H1 (cell line): ENCODE results near the gene TLCD2. TPM values are rescaled to one million over a fixed set of nuclear protein-coding genes. Genes with fewer than 3 reads are reported as not detected.
A peak's percentile ranks its signal among the peaks of the same experiment; 100 is the strongest.

Experiments
- CTCF ChIA-PET: fragments of 300-600 bp; sonication (Branson Sonifier 250); formaldehyde crosslinking; loops from one replicate; lab custom pipeline; 2021; ENCODE audit not compliant: partially characterized antibody; lab: Charles Lee
- POLR2A ChIA-PET: fragments of 300-600 bp; sonication (Branson Sonifier 250); formaldehyde crosslinking; loops from one replicate; lab custom pipeline; 2021; ENCODE audit warnings: inconsistent platforms; ENCODE audit not compliant: partially characterized antibody; lab: Charles Lee
- DNase-seq, 2 experiments: peaks; one replicate each; pipeline versions ENCODE4 v3.0.0 to v3.0.0-alpha.2; 2010 to 2022; ENCODE audit warnings: low spot score in 2 of 2, low read depth in 1 of 2, mixed read lengths in 1 of 2
- FAIRE-seq: peaks from 2 replicates; lab custom pipeline; 2011; peaks lifted over from hg19 to GRCh38; lab: Jason Lieb, UNC
- H2AFZ ChIP-seq: 2 replicates; pipeline ENCODE4 v1.8.1; 2012; ENCODE audit warnings: low read length, inconsistent platforms
- H2AK5ac ChIP-seq: 2 replicates; pipeline ENCODE4 v1.6.1; 2013; ENCODE audit warnings: low read depth, low read length
- H2BK120ac ChIP-seq: replicated peaks from 2 replicates; pipeline ENCODE3; 2013; ENCODE audit warnings: low read depth, low read length, inconsistent platforms
- H2BK12ac ChIP-seq: 2 replicates; pipeline ENCODE4 v1.6.1; 2013; ENCODE audit warnings: low read depth, low read length
- H2BK15ac ChIP-seq: 2 replicates; pipeline ENCODE4 v1.6.1; 2013; ENCODE audit warnings: low read length
- H2BK20ac ChIP-seq: 2 replicates; pipeline ENCODE4 v1.6.1; 2013; ENCODE audit warnings: low read length
- H2BK5ac ChIP-seq: 2 replicates; pipeline ENCODE4 v1.6.1; 2013; ENCODE audit warnings: low read depth, low read length
- H3K14ac ChIP-seq: 2 replicates; pipeline ENCODE4 v1.6.1; 2013; ENCODE audit warnings: inconsistent platforms; ENCODE audit not compliant: insufficient read length
- H3K18ac ChIP-seq: 2 replicates; pipeline ENCODE4 v1.6.1; 2013; ENCODE audit warnings: low read length; ENCODE audit errors: extremely low read depth
- H3K23ac ChIP-seq: 2 replicates; pipeline ENCODE4 v1.6.1; 2013; ENCODE audit warnings: inconsistent platforms; ENCODE audit not compliant: insufficient read length
- H3K23me2 ChIP-seq: 2 replicates; pipeline ENCODE4 v1.6.1; 2013; ENCODE audit warnings: low read depth, low read length
- H3K27ac ChIP-seq: 2 replicates; pipeline ENCODE4 v1.6.1; 2011; ENCODE audit warnings: low read depth, low read length, inconsistent platforms
- H3K27me3 ChIP-seq, 4 experiments: replicated peaks in 1 of 4; 1 replicate in 1 of 4; 2 replicates in 3 of 4; pipeline versions ENCODE4 v1.6.1 to v1.8.1; 2011 to 2013; ENCODE audit warnings: low read length in 3 of 4, mild to moderate bottlenecking in 3 of 4, inconsistent platforms in 2 of 4, mixed read lengths in 2 of 4, moderate library complexity in 1 of 4; ENCODE audit not compliant: control insufficient read depth in 3 of 4, insufficient read depth in 3 of 4; ENCODE audit errors: extremely low read depth in 1 of 4
- H3K36me3 ChIP-seq, 4 experiments: 2 replicates each; pipeline versions ENCODE4 v1.6.1 to v1.8.1; 2011 to 2013; ENCODE audit warnings: mild to moderate bottlenecking in 4 of 4, low read length in 3 of 4, moderate library complexity in 2 of 4, control low read depth in 1 of 4, inconsistent platforms in 1 of 4; ENCODE audit not compliant: insufficient read depth in 4 of 4, control insufficient read depth in 2 of 4
- H3K4ac ChIP-seq: replicated peaks from 2 replicates; pipeline ENCODE3; 2013; ENCODE audit warnings: low read length, low read depth, mixed read lengths, inconsistent platforms; ENCODE audit not compliant: insufficient read length
- H3K4me1 ChIP-seq, 4 experiments: replicated peaks in 1 of 4; 1 replicate in 1 of 4; 2 replicates in 3 of 4; pipeline versions ENCODE4 v1.6.1 to v1.8.1; 2011 to 2013; ENCODE audit warnings: low read length in 3 of 4, inconsistent platforms in 2 of 4, mixed read lengths in 1 of 4; ENCODE audit not compliant: insufficient read depth in 4 of 4, control insufficient read depth in 3 of 4
- H3K4me2 ChIP-seq, 2 experiments: 2 replicates each; pipeline versions ENCODE4 v1.6.1 to v1.8.1; 2011 to 2013; ENCODE audit warnings: low read depth in 2 of 2, low read length in 2 of 2, control low read depth in 1 of 2, inconsistent platforms in 1 of 2, mild to moderate bottlenecking in 1 of 2; ENCODE audit not compliant: insufficient read depth in 1 of 2
- H3K4me3 ChIP-seq, 4 experiments: fragments of 200-600, 300-600 bp in 1 of 4; sonication (generic), shearing (Covaris generic), sonication (Bioruptor Twin) in 1 of 4; 2 replicates each; pipeline versions ENCODE4 v1.5.1 to v1.8.1; 2011 to 2016; ENCODE audit warnings: low read length in 4 of 4, low read depth in 3 of 4, control low read depth in 2 of 4, inconsistent platforms in 2 of 4, mild to moderate bottlenecking in 2 of 4, mixed read lengths in 1 of 4, moderate library complexity in 1 of 4; ENCODE audit not compliant: insufficient read depth in 2 of 4; ENCODE audit errors: extremely low read depth in 1 of 4
- H3K56ac ChIP-seq: replicated peaks from 2 replicates; pipeline ENCODE3; 2013; ENCODE audit warnings: low read depth, mild to moderate bottlenecking, mixed read lengths, low read length, inconsistent platforms; ENCODE audit not compliant: insufficient read length
- H3K79me1 ChIP-seq: 2 replicates; pipeline ENCODE4 v1.6.1; 2013; ENCODE audit warnings: low read depth, low read length, control low read depth
- H3K79me2 ChIP-seq, 2 experiments: 2 replicates each; pipeline versions ENCODE4 v1.6.1 to v1.8.1; 2012 to 2013; ENCODE audit warnings: low read length in 2 of 2, mild to moderate bottlenecking in 2 of 2, inconsistent platforms in 1 of 2; ENCODE audit not compliant: insufficient read depth in 2 of 2, control insufficient read depth in 1 of 2
- H3K9ac ChIP-seq, 4 experiments: replicated peaks in 1 of 4; 1 replicate in 1 of 4; 2 replicates in 3 of 4; pipeline versions ENCODE4 v1.6.1 to v1.8.1; 2011 to 2013; ENCODE audit warnings: low read depth in 3 of 4, low read length in 3 of 4, control low read depth in 2 of 4, mild to moderate bottlenecking in 2 of 4, moderate library complexity in 2 of 4, inconsistent platforms in 1 of 4; ENCODE audit errors: extremely low read depth in 1 of 4
- H3K9me3 ChIP-seq, 2 experiments: 2 replicates each; pipeline versions ENCODE4 v1.6.1 to v1.8.1; 2012 to 2013; ENCODE audit warnings: mild to moderate bottlenecking in 2 of 2, moderate library complexity in 2 of 2, control low read depth in 1 of 2, inconsistent platforms in 1 of 2, low read depth in 1 of 2, low read length in 1 of 2, mixed read lengths in 1 of 2; ENCODE audit not compliant: insufficient read depth in 2 of 2
- H4K20me1 ChIP-seq, 2 experiments: replicated peaks in 1 of 2; 2 replicates each; pipeline versions ENCODE3 to v1.8.1; 2011 to 2013; ENCODE audit warnings: inconsistent platforms in 2 of 2, low read length in 2 of 2, mild to moderate bottlenecking in 1 of 2; ENCODE audit not compliant: insufficient read depth in 2 of 2, control insufficient read depth in 1 of 2
- H4K5ac ChIP-seq: 2 replicates; pipeline ENCODE4 v1.6.1; 2013; ENCODE audit warnings: low read length, low read depth, mixed read lengths, inconsistent platforms; ENCODE audit not compliant: insufficient read length
- H4K8ac ChIP-seq: 2 replicates; pipeline ENCODE4 v1.8.0; 2013; ENCODE audit warnings: mild to moderate bottlenecking, moderate library complexity, low read length, inconsistent platforms; ENCODE audit not compliant: insufficient read depth; ENCODE audit errors: extremely low read depth
- H4K91ac ChIP-seq: replicated peaks from 2 replicates; pipeline ENCODE3; 2013; ENCODE audit warnings: low read length, mixed read lengths, inconsistent platforms; ENCODE audit not compliant: insufficient read length
- WGBS, 2 experiments: shearing (Covaris generic) in 1 of 2; methylation state at CpG; one replicate each; pipeline versions ENCODE4 v1.1.6 to v1.1.7; 2013 to 2015; ENCODE audit warnings: low lambda C conversion rate in 2 of 2, mixed read lengths in 2 of 2, inconsistent platforms in 1 of 2, low coverage in 1 of 2, missing lambda C conversion rate in 1 of 2; ENCODE audit not compliant: insufficient replicate concordance in 2 of 2, insufficient coverage in 1 of 2, insufficient read length in 1 of 2; ENCODE audit errors: extremely low coverage in 1 of 2, missing lambda C conversion rate in 1 of 2; 5-methylcytosine and 5-hydroxymethylcytosine counted together
- polyA plus RNA-seq, 7 experiments: library from polyadenylated mRNA; depleted of rRNA in 3 of 7; stranded (reverse) in 5 of 7; unstranded in 2 of 7; fragments of >200 nt in 5 of 7; fragments of 200-250 nt in 2 of 7; gene quantifications; 1 replicate in 5 of 7; 2 replicates in 1 of 7; 4 replicates in 1 of 7; pipeline versions ENCODE4 v1.2.1 to v1.2.3, GENCODE V29; 2011 to 2013; ENCODE audit warnings: missing spikeins in 2 of 7, mixed read lengths in 2 of 7
- total RNA-seq: library from RNA; stranded (reverse); fragmentation: NEBNext Ultra II Directional; extraction: Animal tissue kit (Norgen Biotek cat#: 25700); gene quantifications from 2 replicates; pipeline ENCODE4 v1.2.1, GENCODE V29; 2021
- TF ChIP-seq, protein P1 (sequence below): IDR thresholded peaks from 2 replicates; pipeline ENCODE4 v1.6.1; 2012; ENCODE audit warnings: low read length, inconsistent platforms
- TF ChIP-seq, protein P2 (sequence below), 3 experiments: IDR thresholded peaks; 1 replicate in 2 of 3; 2 replicates in 1 of 3; pipeline versions ENCODE4 v1.5.1 to v1.6.1; 2011; ENCODE audit warnings: low read length in 3 of 3, mild to moderate bottlenecking in 3 of 3, inconsistent platforms in 2 of 3, low read depth in 1 of 3, moderate library complexity in 1 of 3; ENCODE audit not compliant: insufficient read depth in 1 of 3; ENCODE audit errors: control extremely low read depth in 1 of 3
- TF ChIP-seq, protein P3 (sequence below): IDR thresholded peaks from 2 replicates; pipeline ENCODE4 v1.6.1; 2011; ENCODE audit warnings: low read length, improper control_type of control experiment
- TF ChIP-seq, protein P4 (sequence below): IDR thresholded peaks from 2 replicates; pipeline ENCODE4 v1.6.1; 2012; ENCODE audit warnings: inconsistent platforms

TLCD2 gene
- total and polyA plus RNA-seq, 2 of the 8 experiments (the other 6 are each of a cell fraction or from before 2014, with no cell fraction given) = 0.47 to 1.4 TPM

DNA sequence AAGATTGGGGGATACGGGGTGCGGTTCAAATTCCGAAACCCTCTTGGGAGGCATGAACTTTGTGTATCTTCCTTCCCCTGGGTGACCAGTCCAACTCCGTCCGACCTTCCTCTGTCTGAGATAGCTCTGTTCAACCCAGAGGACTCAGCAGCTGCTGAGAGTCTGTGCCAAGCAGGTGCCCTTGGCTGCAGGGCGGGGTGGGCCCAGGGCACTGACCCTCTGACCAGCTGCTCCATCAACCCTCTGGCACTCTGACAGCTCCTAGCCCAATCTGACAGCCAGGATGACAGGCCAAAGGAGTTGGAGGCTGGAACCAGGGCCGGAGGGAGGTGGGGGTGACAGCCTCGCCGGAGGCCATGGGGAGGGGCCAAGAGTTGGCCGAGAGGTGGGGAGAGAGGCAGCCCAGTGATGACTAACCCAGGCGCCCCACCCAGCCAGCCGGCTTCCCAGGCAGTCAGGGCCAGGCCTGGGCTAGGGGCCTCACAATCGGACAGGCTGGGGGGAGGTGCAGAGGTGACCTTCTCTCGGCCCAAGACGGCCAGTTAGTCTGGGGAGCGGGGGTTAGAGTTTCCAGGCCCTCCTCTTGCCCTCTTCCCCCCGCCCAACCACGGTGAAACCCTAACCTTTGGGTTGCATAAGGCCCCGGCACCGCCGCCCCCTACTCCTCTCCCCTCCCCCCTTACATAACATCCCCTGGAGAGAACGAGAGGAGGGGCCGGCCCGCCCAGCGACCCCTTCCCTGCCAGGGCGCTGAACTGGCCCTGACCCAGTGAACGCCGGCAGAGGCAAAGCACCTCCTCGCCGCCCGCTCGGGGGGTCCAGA lies 5.0 kb upstream of the TLCD2 start:
- H3K27me3 ChIP-seq = no peaks in the 10 kb centered on the region; a peak in 1 of 7 replicates
- H3K9ac ChIP-seq = no peak overlapping the region; a peak in 2 of 7 replicates
- peaks cover 0 to 7% of the 10 kb centered on the region in 2 experiments for H4K20me1 ChIP-seq
- ChIA-PET POLR2A (interaction anchor here (0.5 to 2.6 kb wide), 14 partner anchors 8 to 280 kb away, joined by 3 to 31 read pairs (median 4); partner anchors contain the start of genes PRPF8, RILP, RPA1 and SERPINF1), CTCF (interaction anchor here (0.8 to 3.4 kb wide), 9 partner anchors 13 to 144 kb away, joined by 3 to 36 read pairs (median 6); partner anchors contain the start of gene PRPF8)
- no peak overlapping the region for H4K5ac ChIP-seq
- DNase-seq (peak in 1 of 2 experiments; percentile 67), FAIRE-seq (no peak)
- H3K14ac ChIP-seq = no peak overlapping the region
- H2BK15ac ChIP-seq = no peak overlapping the region
- no peaks in the 10 kb centered on the region for H3K36me3 ChIP-seq
- no peak overlapping the region for H4K8ac ChIP-seq
- no peak overlapping the region for H3K4ac ChIP-seq
- no peak overlapping the region for H3K27ac ChIP-seq
- H2BK20ac ChIP-seq = no peak overlapping the region
- H3K79me2 ChIP-seq = no peaks in the 10 kb centered on the region
- no peaks in the 10 kb centered on the region for H3K9me3 ChIP-seq
- H2AFZ ChIP-seq = no peak overlapping the region
- WGBS, 2 experiments = 8% methylated on average over 14 of the region's 32 CpGs; no CpG with 5 or more reads in 1 of the 2 experiments
- H2BK120ac ChIP-seq = no peak overlapping the region
- H3K23me2 ChIP-seq = peaks cover 21% of the 10 kb centered on the region
- no peak overlapping the region for H2AK5ac ChIP-seq
- H3K23ac ChIP-seq = no peak overlapping the region
- H2BK12ac ChIP-seq = no peak overlapping the region
- no peak overlapping the region for H2BK5ac ChIP-seq
- H3K4me3 ChIP-seq = peak overlapping the region; percentile 48 to 83 (median 65)
- H3K4me1 ChIP-seq = peaks cover 0 to 19% (median 16%) of the 10 kb centered on the region in 4 experiments; a peak in 6 of 7 replicates
- peak overlapping the region; percentile 68 to 92 for H3K4me2 ChIP-seq
- H3K56ac ChIP-seq = no peak overlapping the region
- no peak overlapping the region for H4K91ac ChIP-seq
- H3K18ac ChIP-seq = no peak overlapping the region; the same call in 1 of the 2 replicates
- H3K79me1 ChIP-seq = peaks cover 7% of the 10 kb centered on the region; the same call in 1 of the 2 replicates
- TF ChIP-seq, protein P1, sequence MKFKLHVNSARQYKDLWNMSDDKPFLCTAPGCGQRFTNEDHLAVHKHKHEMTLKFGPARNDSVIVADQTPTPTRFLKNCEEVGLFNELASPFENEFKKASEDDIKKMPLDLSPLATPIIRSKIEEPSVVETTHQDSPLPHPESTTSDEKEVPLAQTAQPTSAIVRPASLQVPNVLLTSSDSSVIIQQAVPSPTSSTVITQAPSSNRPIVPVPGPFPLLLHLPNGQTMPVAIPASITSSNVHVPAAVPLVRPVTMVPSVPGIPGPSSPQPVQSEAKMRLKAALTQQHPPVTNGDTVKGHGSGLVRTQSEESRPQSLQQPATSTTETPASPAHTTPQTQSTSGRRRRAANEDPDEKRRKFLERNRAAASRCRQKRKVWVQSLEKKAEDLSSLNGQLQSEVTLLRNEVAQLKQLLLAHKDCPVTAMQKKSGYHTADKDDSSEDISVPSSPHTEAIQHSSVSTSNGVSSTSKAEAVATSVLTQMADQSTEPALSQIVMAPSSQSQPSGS = no peak
- TF ChIP-seq, protein P2, sequence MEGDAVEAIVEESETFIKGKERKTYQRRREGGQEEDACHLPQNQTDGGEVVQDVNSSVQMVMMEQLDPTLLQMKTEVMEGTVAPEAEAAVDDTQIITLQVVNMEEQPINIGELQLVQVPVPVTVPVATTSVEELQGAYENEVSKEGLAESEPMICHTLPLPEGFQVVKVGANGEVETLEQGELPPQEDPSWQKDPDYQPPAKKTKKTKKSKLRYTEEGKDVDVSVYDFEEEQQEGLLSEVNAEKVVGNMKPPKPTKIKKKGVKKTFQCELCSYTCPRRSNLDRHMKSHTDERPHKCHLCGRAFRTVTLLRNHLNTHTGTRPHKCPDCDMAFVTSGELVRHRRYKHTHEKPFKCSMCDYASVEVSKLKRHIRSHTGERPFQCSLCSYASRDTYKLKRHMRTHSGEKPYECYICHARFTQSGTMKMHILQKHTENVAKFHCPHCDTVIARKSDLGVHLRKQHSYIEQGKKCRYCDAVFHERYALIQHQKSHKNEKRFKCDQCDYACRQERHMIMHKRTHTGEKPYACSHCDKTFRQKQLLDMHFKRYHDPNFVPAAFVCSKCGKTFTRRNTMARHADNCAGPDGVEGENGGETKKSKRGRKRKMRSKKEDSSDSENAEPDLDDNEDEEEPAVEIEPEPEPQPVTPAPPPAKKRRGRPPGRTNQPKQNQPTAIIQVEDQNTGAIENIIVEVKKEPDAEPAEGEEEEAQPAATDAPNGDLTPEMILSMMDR (IDR thresholded peaks at IDR 0.05; ENCODE audit: control extremely low read depth in 1 of 3, insufficient read depth in 1 of 3, low read depth in 1 of 3, low read length in 3 of 3) = no peak
- TF ChIP-seq, protein P3, sequence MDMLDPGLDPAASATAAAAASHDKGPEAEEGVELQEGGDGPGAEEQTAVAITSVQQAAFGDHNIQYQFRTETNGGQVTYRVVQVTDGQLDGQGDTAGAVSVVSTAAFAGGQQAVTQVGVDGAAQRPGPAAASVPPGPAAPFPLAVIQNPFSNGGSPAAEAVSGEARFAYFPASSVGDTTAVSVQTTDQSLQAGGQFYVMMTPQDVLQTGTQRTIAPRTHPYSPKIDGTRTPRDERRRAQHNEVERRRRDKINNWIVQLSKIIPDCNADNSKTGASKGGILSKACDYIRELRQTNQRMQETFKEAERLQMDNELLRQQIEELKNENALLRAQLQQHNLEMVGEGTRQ = no peak
- TF ChIP-seq, protein P4, sequence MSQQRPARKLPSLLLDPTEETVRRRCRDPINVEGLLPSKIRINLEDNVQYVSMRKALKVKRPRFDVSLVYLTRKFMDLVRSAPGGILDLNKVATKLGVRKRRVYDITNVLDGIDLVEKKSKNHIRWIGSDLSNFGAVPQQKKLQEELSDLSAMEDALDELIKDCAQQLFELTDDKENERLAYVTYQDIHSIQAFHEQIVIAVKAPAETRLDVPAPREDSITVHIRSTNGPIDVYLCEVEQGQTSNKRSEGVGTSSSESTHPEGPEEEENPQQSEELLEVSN = no peak
